ENCODE measurements around the gene EXOC6B. TPM values are rescaled to one million over a fixed set of nuclear protein-coding genes. Genes with fewer than 3 reads are reported as not detected.

Gene EXOC6B
- total and polyA plus RNA-seq, 9 of the 15 experiments (the other 6 are each of a cell fraction or from before 2014, with no cell fraction given), result 0.28 to 4.2 (median 2.0) TPM

GRCh38 chr2:72136331-72136730, 689.5 kb downstream of the EXOC6B start:
- FAIRE-seq, result no peak
- TF ChIP-seq GTF2F1 (IDR thresholded peaks at IDR 0.05; ENCODE audit: low read depth, low read length) (no peak), CXXC5 (CRISPR knock-in tag; IDR thresholded peaks at IDR 0.05) (no peak), MED1 (CRISPR knock-in tag; IDR thresholded peaks at IDR 0.05; ENCODE audit: borderline replicate concordance) (no peak), TAL1 (IDR thresholded peaks at IDR 0.05) (no peak), SRSF7 (optimal IDR thresholded peaks at IDR 0.05; ENCODE audit: low read depth, low read length) (no peak), RFX1 (IDR thresholded peaks at IDR 0.05) (no peak), KDM2B (CRISPR knock-in tag; IDR thresholded peaks at IDR 0.05) (no peak), ETS1 (conservative IDR thresholded peaks at IDR 0.05; ENCODE audit: control insufficient read depth, low read depth, low read length) (no peak), CHCHD3 (CRISPR knock-in tag; IDR thresholded peaks at IDR 0.05) (no peak), GABPB1 (CRISPR knock-in tag; IDR thresholded peaks at IDR 0.05) (no peak), PYGO2 (tag; IDR thresholded peaks at IDR 0.05) (no peak), MBD1 (CRISPR knock-in tag; IDR thresholded peaks at IDR 0.05) (no peak), ZC3H11A (IDR thresholded peaks at IDR 0.05; ENCODE audit: low read depth, low read length) (no peak)
- TF ChIP-seq, protein P1, sequence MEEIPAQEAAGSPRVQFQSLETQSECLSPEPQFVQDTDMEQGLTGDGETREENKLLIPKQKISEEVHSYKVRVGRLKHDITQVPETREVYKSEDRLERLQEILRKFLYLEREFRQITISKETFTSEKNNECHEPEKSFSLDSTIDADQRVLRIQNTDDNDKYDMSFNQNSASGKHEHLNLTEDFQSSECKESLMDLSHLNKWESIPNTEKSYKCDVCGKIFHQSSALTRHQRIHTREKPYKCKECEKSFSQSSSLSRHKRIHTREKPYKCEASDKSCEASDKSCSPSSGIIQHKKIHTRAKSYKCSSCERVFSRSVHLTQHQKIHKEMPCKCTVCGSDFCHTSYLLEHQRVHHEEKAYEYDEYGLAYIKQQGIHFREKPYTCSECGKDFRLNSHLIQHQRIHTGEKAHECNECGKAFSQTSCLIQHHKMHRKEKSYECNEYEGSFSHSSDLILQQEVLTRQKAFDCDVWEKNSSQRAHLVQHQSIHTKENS (CRISPR knock-in tag; IDR thresholded peaks at IDR 0.05), result no peak
- TF ChIP-seq, protein P2, sequence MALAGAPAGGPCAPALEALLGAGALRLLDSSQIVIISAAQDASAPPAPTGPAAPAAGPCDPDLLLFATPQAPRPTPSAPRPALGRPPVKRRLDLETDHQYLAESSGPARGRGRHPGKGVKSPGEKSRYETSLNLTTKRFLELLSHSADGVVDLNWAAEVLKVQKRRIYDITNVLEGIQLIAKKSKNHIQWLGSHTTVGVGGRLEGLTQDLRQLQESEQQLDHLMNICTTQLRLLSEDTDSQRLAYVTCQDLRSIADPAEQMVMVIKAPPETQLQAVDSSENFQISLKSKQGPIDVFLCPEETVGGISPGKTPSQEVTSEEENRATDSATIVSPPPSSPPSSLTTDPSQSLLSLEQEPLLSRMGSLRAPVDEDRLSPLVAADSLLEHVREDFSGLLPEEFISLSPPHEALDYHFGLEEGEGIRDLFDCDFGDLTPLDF (CRISPR knock-in tag; IDR thresholded peaks at IDR 0.05), result no peak
- TF ChIP-seq, protein P3, sequence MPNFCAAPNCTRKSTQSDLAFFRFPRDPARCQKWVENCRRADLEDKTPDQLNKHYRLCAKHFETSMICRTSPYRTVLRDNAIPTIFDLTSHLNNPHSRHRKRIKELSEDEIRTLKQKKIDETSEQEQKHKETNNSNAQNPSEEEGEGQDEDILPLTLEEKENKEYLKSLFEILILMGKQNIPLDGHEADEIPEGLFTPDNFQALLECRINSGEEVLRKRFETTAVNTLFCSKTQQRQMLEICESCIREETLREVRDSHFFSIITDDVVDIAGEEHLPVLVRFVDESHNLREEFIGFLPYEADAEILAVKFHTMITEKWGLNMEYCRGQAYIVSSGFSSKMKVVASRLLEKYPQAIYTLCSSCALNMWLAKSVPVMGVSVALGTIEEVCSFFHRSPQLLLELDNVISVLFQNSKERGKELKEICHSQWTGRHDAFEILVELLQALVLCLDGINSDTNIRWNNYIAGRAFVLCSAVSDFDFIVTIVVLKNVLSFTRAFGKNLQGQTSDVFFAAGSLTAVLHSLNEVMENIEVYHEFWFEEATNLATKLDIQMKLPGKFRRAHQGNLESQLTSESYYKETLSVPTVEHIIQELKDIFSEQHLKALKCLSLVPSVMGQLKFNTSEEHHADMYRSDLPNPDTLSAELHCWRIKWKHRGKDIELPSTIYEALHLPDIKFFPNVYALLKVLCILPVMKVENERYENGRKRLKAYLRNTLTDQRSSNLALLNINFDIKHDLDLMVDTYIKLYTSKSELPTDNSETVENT (CRISPR knock-in tag; IDR thresholded peaks at IDR 0.05), result no peak

More at GRCh38 chr2:72136331-72136730, 689.5 kb downstream of the EXOC6B start:
- H3K27me3 ChIP-seq (ENCODE audit: control insufficient read depth in 2 of 2, insufficient read depth in 2 of 2, low read length in 2 of 2), result peaks cover 0 to 33% of the 10 kb centered on the region in 2 experiments; a peak in 2 of 5 replicates
- DNase-seq (ENCODE audit: extremely low read depth in 1 of 4, low spot score in 3 of 4), result no peak
- H3K4me3 ChIP-seq, result no peak overlapping the region
- no peaks in the 10 kb centered on the region for H3K79me2 ChIP-seq (ENCODE audit: control insufficient read depth, insufficient read depth, low read length)
- H4K20me1 ChIP-seq (replicated peaks; ENCODE audit: control insufficient read depth, insufficient read depth, low read length), result no peaks in the 10 kb centered on the region
- intact Hi-C loops (cut with micrococcal nuclease), result loop anchor here (5.0 kb wide), 1 partner anchor 589 kb away; no protein-coding TSS in a partner anchor
- H3K36me3 ChIP-seq (ENCODE audit: control insufficient read depth, insufficient read depth, low read length), result no peaks in the 10 kb centered on the region
- ChIA-PET CTCF (ENCODE audit: low intra/inter-chr PET ratio) (no interaction called here), POLR2A (no interaction called here)
- H3K9me3 ChIP-seq (replicated peaks; ENCODE audit: control insufficient read depth, insufficient read depth, low read depth, low read length), result no peaks in the 10 kb centered on the region
- no peak overlapping the region for H2AFZ ChIP-seq (ENCODE audit: low read depth, low read length)
- H3K9me1 ChIP-seq (ENCODE audit: control insufficient read depth, insufficient read depth, low read length), result peaks cover 5% of the 10 kb centered on the region
- in situ Hi-C loops (cut with MboI), result no loop called here
- no peak overlapping the region for H3K27ac ChIP-seq (ENCODE audit: extremely low read depth, low read depth, low read length)
- no peak for ATAC-seq
- H3K4me1 ChIP-seq (replicated peaks in 1 of 2; ENCODE audit: control insufficient read depth in 2 of 2, insufficient read depth in 2 of 2, low read length in 2 of 2), result peaks cover 0 to 14% of the 10 kb centered on the region in 2 experiments; a peak in 2 of 5 replicates
- 8% methylated on average over 4 of the region's 10 CpGs for WGBS (ENCODE audit: insufficient coverage, low coverage, missing lambda C conversion rate)
- H3K4me2 ChIP-seq (ENCODE audit: insufficient read depth, low read length), result no peak overlapping the region
- no peak overlapping the region for H3K9ac ChIP-seq (ENCODE audit: insufficient read depth in 1 of 2, low read depth in 2 of 2, low read length in 2 of 2)
- no TSS peak for BruUV-seq (replicated peaks)

Data from K562 (cell line).